Measurements from ENCODE around the gene PPT1. TPM values are rescaled to one million over a fixed set of nuclear protein-coding genes. Genes with fewer than 3 reads are reported as not detected.

Gene PPT1
- total and polyA plus RNA-seq, 2 of the 13 experiments (the other 11 are each of a cell fraction or from before 2014, with no cell fraction given): 129 TPM

DNA sequence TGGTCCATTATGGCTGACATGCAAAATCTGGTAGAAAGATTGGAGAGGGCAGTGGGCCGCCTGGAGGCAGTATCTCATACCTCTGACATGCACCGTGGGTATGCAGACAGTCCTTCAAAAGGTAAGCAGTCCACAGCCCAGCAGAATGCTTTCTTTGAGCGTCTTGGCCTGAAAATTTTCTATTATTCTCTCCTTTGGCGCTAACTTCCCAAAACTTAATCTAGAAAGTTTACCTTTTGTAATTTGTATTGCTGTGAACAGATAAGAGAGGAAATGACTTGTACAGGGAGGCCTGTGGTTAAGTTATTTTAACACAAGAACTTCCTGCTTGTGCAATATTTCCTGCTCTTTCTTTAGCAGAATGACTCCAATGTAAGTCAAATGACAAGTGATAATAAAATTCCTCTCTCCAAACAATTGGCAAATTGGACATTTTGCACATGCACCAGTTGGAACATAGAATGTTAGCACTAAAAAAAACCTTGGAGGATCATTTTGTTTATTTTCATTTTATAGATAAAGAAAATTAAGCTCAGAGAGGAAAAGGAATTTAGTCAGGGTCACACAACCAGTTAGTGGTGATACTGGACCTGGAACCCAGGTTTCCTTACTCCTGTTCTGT lies 37.6 kb downstream of the PPT1 start (continued):
- TF ChIP-seq, protein P1, sequence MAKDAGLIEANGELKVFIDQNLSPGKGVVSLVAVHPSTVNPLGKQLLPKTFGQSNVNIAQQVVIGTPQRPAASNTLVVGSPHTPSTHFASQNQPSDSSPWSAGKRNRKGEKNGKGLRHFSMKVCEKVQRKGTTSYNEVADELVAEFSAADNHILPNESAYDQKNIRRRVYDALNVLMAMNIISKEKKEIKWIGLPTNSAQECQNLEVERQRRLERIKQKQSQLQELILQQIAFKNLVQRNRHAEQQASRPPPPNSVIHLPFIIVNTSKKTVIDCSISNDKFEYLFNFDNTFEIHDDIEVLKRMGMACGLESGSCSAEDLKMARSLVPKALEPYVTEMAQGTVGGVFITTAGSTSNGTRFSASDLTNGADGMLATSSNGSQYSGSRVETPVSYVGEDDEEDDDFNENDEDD (CRISPR knock-in tag; IDR thresholded peaks at IDR 0.05; ENCODE audit: borderline replicate concordance): no peak
- TF ChIP-seq, protein P2, sequence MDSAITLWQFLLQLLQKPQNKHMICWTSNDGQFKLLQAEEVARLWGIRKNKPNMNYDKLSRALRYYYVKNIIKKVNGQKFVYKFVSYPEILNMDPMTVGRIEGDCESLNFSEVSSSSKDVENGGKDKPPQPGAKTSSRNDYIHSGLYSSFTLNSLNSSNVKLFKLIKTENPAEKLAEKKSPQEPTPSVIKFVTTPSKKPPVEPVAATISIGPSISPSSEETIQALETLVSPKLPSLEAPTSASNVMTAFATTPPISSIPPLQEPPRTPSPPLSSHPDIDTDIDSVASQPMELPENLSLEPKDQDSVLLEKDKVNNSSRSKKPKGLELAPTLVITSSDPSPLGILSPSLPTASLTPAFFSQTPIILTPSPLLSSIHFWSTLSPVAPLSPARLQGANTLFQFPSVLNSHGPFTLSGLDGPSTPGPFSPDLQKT (CRISPR knock-in tag; IDR thresholded peaks at IDR 0.05; ENCODE audit: borderline replicate concordance): no peak
- TF ChIP-seq ZNF20 (CRISPR knock-in tag; IDR thresholded peaks at IDR 0.05) (no peak), ZSCAN25 (CRISPR knock-in tag; IDR thresholded peaks at IDR 0.05) (no peak), ZSCAN12 (CRISPR knock-in tag; IDR thresholded peaks at IDR 0.05) (no peak), ZNF101 (CRISPR knock-in tag; IDR thresholded peaks at IDR 0.05; ENCODE audit: borderline replicate concordance, low read depth) (no peak), NKX3-1 (CRISPR knock-in tag; IDR thresholded peaks at IDR 0.05) (no peak), NFE2L2 (IDR thresholded peaks at IDR 0.05; ENCODE audit: low read length) (no peak), ZNF430 (CRISPR knock-in tag; IDR thresholded peaks at IDR 0.05) (no peak), CEBPB (IDR thresholded peaks at IDR 0.05; ENCODE audit: borderline replicate concordance, low read depth, low read length) (peak; percentile 33; the same call in 1 of the 2 replicates), IRF2 (CRISPR knock-in tag; IDR thresholded peaks at IDR 0.05) (no peak), SAP130 (CRISPR knock-in tag; IDR thresholded peaks at IDR 0.05; ENCODE audit: low read depth) (0 out of 2 replicates have a peak, but pooled peaks have one; percentile 20), ZNF350 (CRISPR knock-in tag; IDR thresholded peaks at IDR 0.05; ENCODE audit: borderline replicate concordance, low read depth) (no peak)
- TF ChIP-seq, protein P3, sequence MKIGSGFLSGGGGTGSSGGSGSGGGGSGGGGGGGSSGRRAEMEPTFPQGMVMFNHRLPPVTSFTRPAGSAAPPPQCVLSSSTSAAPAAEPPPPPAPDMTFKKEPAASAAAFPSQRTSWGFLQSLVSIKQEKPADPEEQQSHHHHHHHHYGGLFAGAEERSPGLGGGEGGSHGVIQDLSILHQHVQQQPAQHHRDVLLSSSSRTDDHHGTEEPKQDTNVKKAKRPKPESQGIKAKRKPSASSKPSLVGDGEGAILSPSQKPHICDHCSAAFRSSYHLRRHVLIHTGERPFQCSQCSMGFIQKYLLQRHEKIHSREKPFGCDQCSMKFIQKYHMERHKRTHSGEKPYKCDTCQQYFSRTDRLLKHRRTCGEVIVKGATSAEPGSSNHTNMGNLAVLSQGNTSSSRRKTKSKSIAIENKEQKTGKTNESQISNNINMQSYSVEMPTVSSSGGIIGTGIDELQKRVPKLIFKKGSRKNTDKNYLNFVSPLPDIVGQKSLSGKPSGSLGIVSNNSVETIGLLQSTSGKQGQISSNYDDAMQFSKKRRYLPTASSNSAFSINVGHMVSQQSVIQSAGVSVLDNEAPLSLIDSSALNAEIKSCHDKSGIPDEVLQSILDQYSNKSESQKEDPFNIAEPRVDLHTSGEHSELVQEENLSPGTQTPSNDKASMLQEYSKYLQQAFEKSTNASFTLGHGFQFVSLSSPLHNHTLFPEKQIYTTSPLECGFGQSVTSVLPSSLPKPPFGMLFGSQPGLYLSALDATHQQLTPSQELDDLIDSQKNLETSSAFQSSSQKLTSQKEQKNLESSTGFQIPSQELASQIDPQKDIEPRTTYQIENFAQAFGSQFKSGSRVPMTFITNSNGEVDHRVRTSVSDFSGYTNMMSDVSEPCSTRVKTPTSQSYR (CRISPR knock-in tag; IDR thresholded peaks at IDR 0.05; ENCODE audit: borderline replicate concordance): no peak
- TF ChIP-seq, protein P4, sequence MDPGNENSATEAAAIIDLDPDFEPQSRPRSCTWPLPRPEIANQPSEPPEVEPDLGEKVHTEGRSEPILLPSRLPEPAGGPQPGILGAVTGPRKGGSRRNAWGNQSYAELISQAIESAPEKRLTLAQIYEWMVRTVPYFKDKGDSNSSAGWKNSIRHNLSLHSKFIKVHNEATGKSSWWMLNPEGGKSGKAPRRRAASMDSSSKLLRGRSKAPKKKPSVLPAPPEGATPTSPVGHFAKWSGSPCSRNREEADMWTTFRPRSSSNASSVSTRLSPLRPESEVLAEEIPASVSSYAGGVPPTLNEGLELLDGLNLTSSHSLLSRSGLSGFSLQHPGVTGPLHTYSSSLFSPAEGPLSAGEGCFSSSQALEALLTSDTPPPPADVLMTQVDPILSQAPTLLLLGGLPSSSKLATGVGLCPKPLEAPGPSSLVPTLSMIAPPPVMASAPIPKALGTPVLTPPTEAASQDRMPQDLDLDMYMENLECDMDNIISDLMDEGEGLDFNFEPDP (CRISPR knock-in tag; conservative IDR thresholded peaks at IDR 0.05): no peak
- TF ChIP-seq, protein P5, sequence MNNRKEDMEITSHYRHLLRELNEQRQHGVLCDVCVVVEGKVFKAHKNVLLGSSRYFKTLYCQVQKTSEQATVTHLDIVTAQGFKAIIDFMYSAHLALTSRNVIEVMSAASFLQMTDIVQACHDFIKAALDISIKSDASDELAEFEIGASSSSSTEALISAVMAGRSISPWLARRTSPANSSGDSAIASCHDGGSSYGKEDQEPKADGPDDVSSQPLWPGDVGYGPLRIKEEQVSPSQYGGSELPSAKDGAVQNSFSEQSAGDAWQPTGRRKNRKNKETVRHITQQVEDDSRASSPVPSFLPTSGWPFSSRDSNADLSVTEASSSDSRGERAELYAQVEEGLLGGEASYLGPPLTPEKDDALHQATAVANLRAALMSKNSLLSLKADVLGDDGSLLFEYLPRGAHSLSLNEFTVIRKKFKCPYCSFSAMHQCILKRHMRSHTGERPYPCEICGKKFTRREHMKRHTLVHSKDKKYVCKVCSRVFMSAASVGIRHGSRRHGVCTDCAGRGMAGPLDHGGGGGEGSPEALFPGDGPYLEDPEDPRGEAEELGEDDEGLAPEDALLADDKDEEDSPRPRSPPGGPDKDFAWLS (CRISPR knock-in tag; IDR thresholded peaks at IDR 0.05; ENCODE audit: borderline replicate concordance): no peak
- TF ChIP-seq, protein P6, sequence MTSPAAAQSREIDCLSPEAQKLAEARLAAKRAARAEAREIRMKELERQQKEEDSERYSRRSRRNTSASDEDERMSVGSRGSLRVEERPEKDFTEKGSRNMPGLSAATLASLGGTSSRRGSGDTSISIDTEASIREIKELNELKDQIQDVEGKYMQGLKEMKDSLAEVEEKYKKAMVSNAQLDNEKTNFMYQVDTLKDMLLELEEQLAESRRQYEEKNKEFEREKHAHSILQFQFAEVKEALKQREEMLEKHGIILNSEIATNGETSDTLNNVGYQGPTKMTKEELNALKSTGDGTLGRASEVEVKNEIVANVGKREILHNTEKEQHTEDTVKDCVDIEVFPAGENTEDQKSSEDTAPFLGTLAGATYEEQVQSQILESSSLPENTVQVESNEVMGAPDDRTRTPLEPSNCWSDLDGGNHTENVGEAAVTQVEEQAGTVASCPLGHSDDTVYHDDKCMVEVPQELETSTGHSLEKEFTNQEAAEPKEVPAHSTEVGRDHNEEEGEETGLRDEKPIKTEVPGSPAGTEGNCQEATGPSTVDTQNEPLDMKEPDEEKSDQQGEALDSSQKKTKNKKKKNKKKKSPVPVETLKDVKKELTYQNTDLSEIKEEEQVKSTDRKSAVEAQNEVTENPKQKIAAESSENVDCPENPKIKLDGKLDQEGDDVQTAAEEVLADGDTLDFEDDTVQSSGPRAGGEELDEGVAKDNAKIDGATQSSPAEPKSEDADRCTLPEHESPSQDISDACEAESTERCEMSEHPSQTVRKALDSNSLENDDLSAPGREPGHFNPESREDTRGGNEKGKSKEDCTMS (CRISPR knock-in tag; conservative IDR thresholded peaks at IDR 0.05): no peak
- TF ChIP-seq, protein P7, sequence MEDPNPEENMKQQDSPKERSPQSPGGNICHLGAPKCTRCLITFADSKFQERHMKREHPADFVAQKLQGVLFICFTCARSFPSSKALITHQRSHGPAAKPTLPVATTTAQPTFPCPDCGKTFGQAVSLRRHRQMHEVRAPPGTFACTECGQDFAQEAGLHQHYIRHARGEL (CRISPR knock-in tag; IDR thresholded peaks at IDR 0.05): no peak
